ENCODE measurements around the gene ABCA3. TPM values are rescaled to one million over a fixed set of nuclear protein-coding genes. Genes with fewer than 3 reads are reported as not detected.

ABCA3 gene
- polyA plus RNA-seq, 1 donor from 2014 or later = 30.7 TPM

DNA sequence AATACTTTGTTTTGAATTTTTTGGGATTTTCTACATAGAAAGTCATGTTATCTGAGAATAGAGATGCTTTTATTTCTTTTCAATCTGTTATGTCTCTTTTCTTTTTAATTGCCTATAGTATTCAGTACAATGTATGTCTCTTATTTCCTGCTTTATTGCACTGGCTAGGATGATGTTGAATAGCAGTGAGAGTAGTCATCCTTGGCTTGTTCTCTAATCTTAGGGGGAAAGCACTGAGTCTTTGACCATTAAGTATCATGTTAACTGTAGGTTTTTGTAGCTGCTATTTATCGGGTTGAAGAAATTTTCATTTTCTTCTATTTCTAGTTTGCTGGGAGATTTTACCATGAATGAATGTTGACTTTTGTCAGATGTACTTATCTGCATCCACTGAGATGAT is 10.0 kb upstream of the ABCA3 start:
- no peak overlapping the region for H2AFZ ChIP-seq (ENCODE audit: low read depth, low read length)
- no peak overlapping the region for H3K4me3 ChIP-seq (ENCODE audit: low read length)
- H3K9ac ChIP-seq (ENCODE audit: low read length) = no peak overlapping the region
- H3K27ac ChIP-seq (ENCODE audit: low read length) = no peak overlapping the region
- H4K20me1 ChIP-seq (ENCODE audit: insufficient read depth) = no peaks in the 10 kb centered on the region
- H3K27me3 ChIP-seq (ENCODE audit: insufficient read depth, low read depth, low read length) = peaks cover 8% of the 10 kb centered on the region
- no peaks in the 10 kb centered on the region for H3F3A ChIP-seq (ENCODE audit: insufficient read depth, low read length, poor library complexity, severe bottlenecking)
- no peak overlapping the region for H3K4me2 ChIP-seq (ENCODE audit: low read length)
- TF ChIP-seq EP300 (conservative IDR thresholded peaks at IDR 0.05; ENCODE audit: poor library complexity, severe bottlenecking) = no peak
- no peaks in the 10 kb centered on the region for H3K9me2 ChIP-seq (ENCODE audit: insufficient read depth, low read length)
- no peaks in the 10 kb centered on the region for H3K36me3 ChIP-seq (ENCODE audit: insufficient read depth, low read length)
- no peaks in the 10 kb centered on the region for H3K79me2 ChIP-seq (replicated peaks; ENCODE audit: insufficient read depth, low read length)
- H3K9me3 ChIP-seq (ENCODE audit: low read length) = no peaks in the 10 kb centered on the region

DNA sequence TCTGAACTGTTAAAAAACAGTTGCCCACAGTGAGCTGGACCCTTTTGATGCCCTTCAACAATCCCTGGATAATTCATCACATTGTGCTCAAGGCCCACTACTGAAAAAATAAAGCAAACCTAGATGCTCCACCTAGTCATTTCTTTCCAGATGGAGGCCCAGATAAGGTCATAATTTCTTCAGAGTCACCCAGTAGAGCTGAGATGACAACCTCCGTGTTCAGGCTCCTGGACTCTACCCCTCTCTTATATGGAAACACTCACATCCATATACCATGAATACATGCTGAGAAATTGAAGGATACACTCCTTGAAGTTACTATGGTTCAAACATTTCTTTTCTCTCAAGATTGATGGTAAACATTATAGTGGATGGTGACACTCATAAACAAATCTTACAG is 2.7 kb upstream of the ABCA3 start:
- no peaks in the 10 kb centered on the region for H3F3A ChIP-seq (ENCODE audit: insufficient read depth, low read length, poor library complexity, severe bottlenecking)
- no peak overlapping the region for H2AFZ ChIP-seq (ENCODE audit: low read depth, low read length)
- H3K9me3 ChIP-seq (ENCODE audit: low read length) = no peaks in the 10 kb centered on the region
- no peaks in the 10 kb centered on the region for H3K9me2 ChIP-seq (ENCODE audit: insufficient read depth, low read length)
- no peaks in the 10 kb centered on the region for H3K36me3 ChIP-seq (ENCODE audit: insufficient read depth, low read length)
- no peaks in the 10 kb centered on the region for H3K27me3 ChIP-seq (ENCODE audit: insufficient read depth, low read depth, low read length)
- H3K4me3 ChIP-seq (ENCODE audit: low read length) = no peak overlapping the region
- no peaks in the 10 kb centered on the region for H4K20me1 ChIP-seq (ENCODE audit: insufficient read depth)
- TF ChIP-seq RAD21 (conservative IDR thresholded peaks at IDR 0.05) (no peak), EZH2 (IDR thresholded peaks at IDR 0.05; ENCODE audit: borderline replicate concordance, insufficient read depth, low read length, poor library complexity, severe bottlenecking) (no peak), TAF1 (IDR thresholded peaks at IDR 0.05; ENCODE audit: low read depth) (no peak)
- TF ChIP-seq, protein P1, sequence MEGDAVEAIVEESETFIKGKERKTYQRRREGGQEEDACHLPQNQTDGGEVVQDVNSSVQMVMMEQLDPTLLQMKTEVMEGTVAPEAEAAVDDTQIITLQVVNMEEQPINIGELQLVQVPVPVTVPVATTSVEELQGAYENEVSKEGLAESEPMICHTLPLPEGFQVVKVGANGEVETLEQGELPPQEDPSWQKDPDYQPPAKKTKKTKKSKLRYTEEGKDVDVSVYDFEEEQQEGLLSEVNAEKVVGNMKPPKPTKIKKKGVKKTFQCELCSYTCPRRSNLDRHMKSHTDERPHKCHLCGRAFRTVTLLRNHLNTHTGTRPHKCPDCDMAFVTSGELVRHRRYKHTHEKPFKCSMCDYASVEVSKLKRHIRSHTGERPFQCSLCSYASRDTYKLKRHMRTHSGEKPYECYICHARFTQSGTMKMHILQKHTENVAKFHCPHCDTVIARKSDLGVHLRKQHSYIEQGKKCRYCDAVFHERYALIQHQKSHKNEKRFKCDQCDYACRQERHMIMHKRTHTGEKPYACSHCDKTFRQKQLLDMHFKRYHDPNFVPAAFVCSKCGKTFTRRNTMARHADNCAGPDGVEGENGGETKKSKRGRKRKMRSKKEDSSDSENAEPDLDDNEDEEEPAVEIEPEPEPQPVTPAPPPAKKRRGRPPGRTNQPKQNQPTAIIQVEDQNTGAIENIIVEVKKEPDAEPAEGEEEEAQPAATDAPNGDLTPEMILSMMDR (IDR thresholded peaks at IDR 0.05; ENCODE audit: poor library complexity, severe bottlenecking) = no peak
- no peak overlapping the region for H3K4me2 ChIP-seq (ENCODE audit: low read length)
- H3K9ac ChIP-seq (ENCODE audit: low read length) = no peak overlapping the region
- peaks cover 12% of the 10 kb centered on the region for H3K79me2 ChIP-seq (replicated peaks; ENCODE audit: insufficient read depth, low read length)
- no peak overlapping the region for H3K27ac ChIP-seq (ENCODE audit: low read length)

DNA sequence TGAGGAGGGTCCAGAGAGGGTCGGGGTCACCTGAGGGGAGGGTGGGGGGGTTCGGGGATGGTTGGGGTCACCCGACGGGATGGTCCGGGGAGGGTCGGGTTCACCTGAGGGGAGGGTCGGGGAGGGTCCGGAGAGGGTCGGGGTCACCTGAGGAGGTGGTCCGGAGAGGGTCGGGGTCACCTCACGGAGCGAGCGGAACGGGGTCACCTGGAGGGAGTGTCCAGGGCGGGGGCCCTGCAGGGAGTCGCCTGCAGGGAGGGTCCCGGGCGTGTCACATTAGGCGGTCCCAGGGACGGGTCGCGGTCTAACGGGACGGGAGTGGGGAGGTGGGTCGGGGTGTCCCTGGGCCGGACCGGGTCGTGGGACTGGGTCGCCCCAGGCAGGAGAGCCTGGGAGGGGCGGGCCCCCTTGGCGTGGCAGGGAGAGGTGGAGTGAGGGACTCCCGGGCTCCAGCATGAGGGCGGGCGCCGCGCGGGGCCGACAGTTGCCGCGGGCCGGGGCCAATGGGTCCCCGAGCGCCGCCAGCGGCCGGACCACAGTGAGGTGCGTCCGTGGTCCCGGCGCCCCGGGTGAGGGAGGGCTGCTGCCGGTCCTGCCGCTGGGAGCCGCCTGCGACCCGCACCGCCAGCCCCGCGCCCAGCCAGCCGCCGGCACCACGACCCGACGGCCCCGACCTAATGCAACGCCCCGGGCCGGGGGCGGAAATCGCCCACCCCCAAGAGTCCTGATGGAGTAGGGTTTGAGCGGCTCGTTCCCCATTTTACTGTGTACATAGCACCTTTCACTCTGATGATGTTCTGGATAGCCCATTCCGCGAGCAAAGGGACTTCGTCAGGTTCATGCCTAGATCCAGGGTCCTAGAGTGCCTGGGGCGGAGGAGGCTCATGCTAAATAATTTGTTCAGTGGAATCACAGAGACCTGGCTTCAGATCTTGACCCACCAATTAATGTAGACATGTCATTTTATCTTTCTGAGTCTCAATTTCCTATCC is 1.2 kb upstream of the ABCA3 start:
- Histone ChIP-seq H3K27ac (ENCODE audit: low read length) (no peak overlapping the region), H3K4me2 (ENCODE audit: low read length) (no peak overlapping the region), H3K9me3 (ENCODE audit: low read length) (no peaks in the 10 kb centered on the region), H2AFZ (ENCODE audit: low read depth, low read length) (no peak overlapping the region), H3F3A (ENCODE audit: insufficient read depth, low read length, poor library complexity, severe bottlenecking) (no peaks in the 10 kb centered on the region), H3K79me2 (replicated peaks; ENCODE audit: insufficient read depth, low read length) (peaks cover 19% of the 10 kb centered on the region), H3K36me3 (ENCODE audit: insufficient read depth, low read length) (no peaks in the 10 kb centered on the region), H3K27me3 (ENCODE audit: insufficient read depth, low read depth, low read length) (no peaks in the 10 kb centered on the region), H4K20me1 (ENCODE audit: insufficient read depth) (no peaks in the 10 kb centered on the region), H3K4me3 (ENCODE audit: low read length) (no peak overlapping the region), H3K9me2 (ENCODE audit: insufficient read depth, low read length) (no peaks in the 10 kb centered on the region), H3K9ac (ENCODE audit: low read length) (no peak overlapping the region)
- TF ChIP-seq, protein P2, sequence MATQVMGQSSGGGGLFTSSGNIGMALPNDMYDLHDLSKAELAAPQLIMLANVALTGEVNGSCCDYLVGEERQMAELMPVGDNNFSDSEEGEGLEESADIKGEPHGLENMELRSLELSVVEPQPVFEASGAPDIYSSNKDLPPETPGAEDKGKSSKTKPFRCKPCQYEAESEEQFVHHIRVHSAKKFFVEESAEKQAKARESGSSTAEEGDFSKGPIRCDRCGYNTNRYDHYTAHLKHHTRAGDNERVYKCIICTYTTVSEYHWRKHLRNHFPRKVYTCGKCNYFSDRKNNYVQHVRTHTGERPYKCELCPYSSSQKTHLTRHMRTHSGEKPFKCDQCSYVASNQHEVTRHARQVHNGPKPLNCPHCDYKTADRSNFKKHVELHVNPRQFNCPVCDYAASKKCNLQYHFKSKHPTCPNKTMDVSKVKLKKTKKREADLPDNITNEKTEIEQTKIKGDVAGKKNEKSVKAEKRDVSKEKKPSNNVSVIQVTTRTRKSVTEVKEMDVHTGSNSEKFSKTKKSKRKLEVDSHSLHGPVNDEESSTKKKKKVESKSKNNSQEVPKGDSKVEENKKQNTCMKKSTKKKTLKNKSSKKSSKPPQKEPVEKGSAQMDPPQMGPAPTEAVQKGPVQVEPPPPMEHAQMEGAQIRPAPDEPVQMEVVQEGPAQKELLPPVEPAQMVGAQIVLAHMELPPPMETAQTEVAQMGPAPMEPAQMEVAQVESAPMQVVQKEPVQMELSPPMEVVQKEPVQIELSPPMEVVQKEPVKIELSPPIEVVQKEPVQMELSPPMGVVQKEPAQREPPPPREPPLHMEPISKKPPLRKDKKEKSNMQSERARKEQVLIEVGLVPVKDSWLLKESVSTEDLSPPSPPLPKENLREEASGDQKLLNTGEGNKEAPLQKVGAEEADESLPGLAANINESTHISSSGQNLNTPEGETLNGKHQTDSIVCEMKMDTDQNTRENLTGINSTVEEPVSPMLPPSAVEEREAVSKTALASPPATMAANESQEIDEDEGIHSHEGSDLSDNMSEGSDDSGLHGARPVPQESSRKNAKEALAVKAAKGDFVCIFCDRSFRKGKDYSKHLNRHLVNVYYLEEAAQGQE (IDR thresholded peaks at IDR 0.05; ENCODE audit: borderline replicate concordance) = no peak
- no peak for TF ChIP-seq RAD21 (conservative IDR thresholded peaks at IDR 0.05)
